ENCODE data around the gene PARP3. TPM values are rescaled to one million over a fixed set of nuclear protein-coding genes. Genes with fewer than 3 reads are reported as not detected.

Gene PARP3
- total RNA-seq, 1 experiment from 2014 or later: 25.5 TPM

DNA sequence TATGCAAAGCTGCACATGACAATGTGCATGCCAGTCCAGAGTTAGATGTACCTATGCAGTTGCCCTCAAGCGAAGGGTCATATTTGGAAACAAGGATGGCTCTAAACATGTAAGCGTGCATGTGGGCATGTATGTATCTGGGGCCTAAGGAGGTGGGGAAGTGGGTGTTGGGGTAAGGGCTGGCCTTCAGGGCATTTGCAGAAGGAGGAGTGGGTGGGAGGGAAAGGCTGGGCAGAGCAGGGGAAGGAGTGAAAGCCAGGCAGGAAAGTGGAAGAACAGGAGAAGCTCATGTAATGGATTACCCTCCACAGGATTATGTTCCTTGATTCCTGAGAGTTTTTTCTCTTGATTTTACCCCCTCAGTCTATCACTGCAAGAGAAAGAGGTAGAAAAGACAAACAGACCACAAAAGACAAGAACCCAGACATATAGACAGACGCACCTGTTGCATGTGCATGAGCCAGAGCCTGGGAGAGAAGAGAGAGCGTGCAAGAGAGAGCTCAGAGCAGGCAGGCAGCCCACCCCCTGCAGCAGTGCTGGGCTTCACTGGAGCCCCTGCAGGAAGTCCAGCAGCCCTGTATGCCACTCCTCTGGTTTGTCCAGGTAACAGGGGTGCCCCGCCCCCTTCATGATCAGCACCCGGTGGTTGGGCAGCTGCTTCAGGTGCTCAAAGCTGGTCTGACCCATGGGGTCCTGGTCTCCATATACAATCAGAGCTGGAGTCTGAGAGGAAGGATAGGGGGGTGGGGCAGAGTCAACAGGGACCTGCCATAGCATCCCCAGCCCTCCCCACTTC lies 26.9 kb downstream of the PARP3 start:
- TF ChIP-seq, protein P1, sequence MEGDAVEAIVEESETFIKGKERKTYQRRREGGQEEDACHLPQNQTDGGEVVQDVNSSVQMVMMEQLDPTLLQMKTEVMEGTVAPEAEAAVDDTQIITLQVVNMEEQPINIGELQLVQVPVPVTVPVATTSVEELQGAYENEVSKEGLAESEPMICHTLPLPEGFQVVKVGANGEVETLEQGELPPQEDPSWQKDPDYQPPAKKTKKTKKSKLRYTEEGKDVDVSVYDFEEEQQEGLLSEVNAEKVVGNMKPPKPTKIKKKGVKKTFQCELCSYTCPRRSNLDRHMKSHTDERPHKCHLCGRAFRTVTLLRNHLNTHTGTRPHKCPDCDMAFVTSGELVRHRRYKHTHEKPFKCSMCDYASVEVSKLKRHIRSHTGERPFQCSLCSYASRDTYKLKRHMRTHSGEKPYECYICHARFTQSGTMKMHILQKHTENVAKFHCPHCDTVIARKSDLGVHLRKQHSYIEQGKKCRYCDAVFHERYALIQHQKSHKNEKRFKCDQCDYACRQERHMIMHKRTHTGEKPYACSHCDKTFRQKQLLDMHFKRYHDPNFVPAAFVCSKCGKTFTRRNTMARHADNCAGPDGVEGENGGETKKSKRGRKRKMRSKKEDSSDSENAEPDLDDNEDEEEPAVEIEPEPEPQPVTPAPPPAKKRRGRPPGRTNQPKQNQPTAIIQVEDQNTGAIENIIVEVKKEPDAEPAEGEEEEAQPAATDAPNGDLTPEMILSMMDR (IDR thresholded peaks at IDR 0.05; ENCODE audit: unreplicated experiment): no peak
- POLR2A ChIA-PET: interaction anchor here (1.0 to 6.5 kb wide), 4 partner anchors 14 to 93 kb away, joined by 3 to 127 read pairs (median 22); partner anchors contain the start of genes ACY1, PARP3 and RRP9
- Mint-ChIP-seq H3K9me3 (ENCODE audit: unreplicated experiment) (no peaks in the 10 kb centered on the region), H3K4me3 (ENCODE audit: unreplicated experiment) (no peak overlapping the region), H3K4me1 (ENCODE audit: insufficient read depth, unreplicated experiment) (peaks cover 16% of the 10 kb centered on the region), H3K27me3 (ENCODE audit: insufficient read depth, unreplicated experiment) (no peaks in the 10 kb centered on the region), H3K27ac (ENCODE audit: low read depth, unreplicated experiment) (no peak overlapping the region), H3K36me3 (ENCODE audit: insufficient read depth, unreplicated experiment) (peaks cover 13% of the 10 kb centered on the region)
- BruUV-seq (replicated peaks): TSS peak; percentile 24
- no peak for DNase-seq (ENCODE audit: unreplicated experiment)
- intact Hi-C loops (cut with micrococcal nuclease): no loop called here
- CTCF ChIA-PET: interaction anchor here (0.7 to 3.0 kb wide), 5 partner anchors 14 to 289 kb away, joined by 3 to 22 read pairs (median 3); partner anchors contain the start of genes ACY1, PARP3 and RRP9

DNA sequence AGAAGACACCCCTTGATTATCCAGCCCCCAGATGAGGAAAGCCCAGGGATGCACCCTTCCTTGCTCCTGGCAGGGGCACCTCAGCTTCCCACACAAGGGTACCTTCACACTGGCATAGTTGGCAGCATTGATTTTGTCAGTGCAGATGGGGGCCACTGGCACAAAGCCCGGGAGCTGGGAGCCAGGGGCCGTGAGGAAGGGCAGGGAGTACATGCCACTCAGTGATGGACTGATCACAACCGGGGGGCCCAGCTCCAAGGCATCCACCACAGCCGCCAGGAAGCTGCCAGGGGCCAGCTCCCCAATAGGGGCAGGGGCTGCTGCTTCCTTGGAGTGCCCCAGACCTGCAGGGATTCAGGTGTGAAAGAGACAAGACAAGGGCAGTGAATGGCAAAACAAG lies 27.7 kb downstream of the PARP3 start:
- Mint-ChIP-seq H3K9me3 (ENCODE audit: unreplicated experiment) (no peaks in the 10 kb centered on the region), H3K27ac (ENCODE audit: low read depth, unreplicated experiment) (no peak overlapping the region), H3K27me3 (ENCODE audit: insufficient read depth, unreplicated experiment) (no peaks in the 10 kb centered on the region), H3K4me1 (ENCODE audit: insufficient read depth, unreplicated experiment) (peaks cover 19% of the 10 kb centered on the region), H3K4me3 (ENCODE audit: unreplicated experiment) (no peak overlapping the region), H3K36me3 (ENCODE audit: insufficient read depth, unreplicated experiment) (peaks cover 13% of the 10 kb centered on the region)
- ChIA-PET CTCF (interaction anchor here (0.7 to 3.0 kb wide), 5 partner anchors 25 to 290 kb away, joined by 3 to 22 read pairs (median 4); partner anchors contain the start of genes PARP3 and RRP9), POLR2A (interaction anchor here (1.0 to 6.5 kb wide), 3 partner anchors 13 to 92 kb away, joined by 3 to 127 read pairs (median 37); partner anchors contain the start of genes ACY1, PARP3 and RRP9)
- no peak for DNase-seq (ENCODE audit: unreplicated experiment)
- intact Hi-C loops (cut with micrococcal nuclease): no loop called here
- TF ChIP-seq, protein P1 (IDR thresholded peaks at IDR 0.05; ENCODE audit: unreplicated experiment): no peak
- BruUV-seq (replicated peaks): no TSS peak

DNA sequence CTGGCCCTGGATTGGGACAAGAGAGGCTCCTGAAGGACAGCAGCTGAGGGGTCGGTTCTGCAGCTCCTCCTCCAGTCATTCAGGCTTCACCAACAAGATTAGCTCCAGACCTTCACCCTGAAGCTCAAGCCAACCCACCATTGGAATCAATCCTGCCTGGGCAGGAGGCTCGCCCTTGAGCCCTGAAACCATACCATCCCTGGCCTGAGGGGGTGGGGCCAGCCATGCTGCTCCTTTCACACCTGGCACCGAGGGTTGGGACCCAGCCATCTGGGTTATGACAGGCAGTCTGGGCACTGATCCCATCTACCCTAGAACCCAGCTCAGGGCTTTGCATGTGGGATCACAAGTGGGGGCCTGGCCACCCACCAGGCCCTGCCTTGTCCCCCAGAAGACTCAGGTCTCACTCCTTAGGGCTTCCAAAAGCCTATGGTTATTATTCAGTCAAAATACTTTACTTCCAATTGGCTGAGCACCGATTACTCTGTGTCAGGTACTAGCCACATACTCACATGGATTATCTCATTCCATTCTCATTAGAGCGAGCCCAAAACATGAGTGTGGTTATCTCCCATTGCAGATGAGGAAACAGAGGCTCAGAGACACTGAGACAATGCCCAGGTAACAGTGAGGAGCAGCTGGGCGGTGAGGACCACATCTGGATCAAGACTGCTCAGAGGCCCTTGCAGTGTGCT lies 28.6 kb downstream of the PARP3 start:
- H3K27me3 Mint-ChIP-seq (ENCODE audit: insufficient read depth, unreplicated experiment): no peaks in the 10 kb centered on the region
- H3K4me1 Mint-ChIP-seq (ENCODE audit: insufficient read depth, unreplicated experiment): peaks cover 18% of the 10 kb centered on the region
- H3K36me3 Mint-ChIP-seq (ENCODE audit: insufficient read depth, unreplicated experiment): peaks cover 13% of the 10 kb centered on the region
- CTCF ChIA-PET: interaction anchor here (0.6 to 3.0 kb wide), 4 partner anchors 26 to 164 kb away, joined by 3 to 22 read pairs (median 4); partner anchors contain the start of genes PARP3 and RRP9
- H3K4me3 Mint-ChIP-seq (ENCODE audit: unreplicated experiment): no peak overlapping the region
- TF ChIP-seq, protein P1 (IDR thresholded peaks at IDR 0.05; ENCODE audit: unreplicated experiment): no peak
- H3K27ac Mint-ChIP-seq (ENCODE audit: low read depth, unreplicated experiment): no peak overlapping the region
- H3K9me3 Mint-ChIP-seq (ENCODE audit: unreplicated experiment): no peaks in the 10 kb centered on the region
- POLR2A ChIA-PET: interaction anchor here (0.6 to 6.5 kb wide), 4 partner anchors 12 to 861 kb away, joined by 3 to 127 read pairs (median 20); partner anchors contain the start of genes ACY1, PARP3 and RRP9
- intact Hi-C loops (cut with micrococcal nuclease): no loop called here
- no TSS peak for BruUV-seq (replicated peaks)
- DNase-seq (ENCODE audit: unreplicated experiment): no peak

DNA sequence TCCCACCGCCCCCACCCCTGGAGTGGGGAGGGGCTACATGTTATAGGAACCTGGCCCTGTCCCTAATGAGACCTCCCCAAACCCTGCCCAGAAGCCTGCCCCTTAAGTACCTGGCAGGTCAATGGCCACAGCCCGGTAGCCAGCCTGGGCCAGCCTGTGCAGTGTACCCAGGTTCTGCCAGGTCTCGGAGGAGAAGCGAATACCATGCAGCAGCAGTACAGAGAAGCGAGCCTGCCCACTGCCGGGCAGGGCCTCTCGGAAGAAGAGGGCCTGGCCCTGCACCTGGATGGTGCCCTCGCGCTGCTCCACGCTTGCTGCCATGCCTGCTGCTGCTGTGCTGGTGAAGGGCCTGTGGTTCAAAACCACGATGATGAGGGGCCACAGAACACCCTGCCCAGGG lies 29.2 kb downstream of the PARP3 start:
- ChIA-PET POLR2A (interaction anchor here (0.6 to 6.5 kb wide), 4 partner anchors 12 to 860 kb away, joined by 3 to 127 read pairs (median 20); partner anchors contain the start of genes ACY1, PARP3 and RRP9), CTCF (interaction anchor here (3.0 kb wide), 1 partner anchor 29 kb away, joined by 22 read pairs; the partner anchor contains the start of genes PARP3 and RRP9)
- Mint-ChIP-seq H3K27ac (ENCODE audit: low read depth, unreplicated experiment) (no peak overlapping the region), H3K4me3 (ENCODE audit: unreplicated experiment) (no peak overlapping the region), H3K27me3 (ENCODE audit: insufficient read depth, unreplicated experiment) (no peaks in the 10 kb centered on the region), H3K4me1 (ENCODE audit: insufficient read depth, unreplicated experiment) (peaks cover 16% of the 10 kb centered on the region), H3K36me3 (ENCODE audit: insufficient read depth, unreplicated experiment) (peaks cover 13% of the 10 kb centered on the region), H3K9me3 (ENCODE audit: unreplicated experiment) (no peaks in the 10 kb centered on the region)
- no TSS peak for BruUV-seq (replicated peaks)
- DNase-seq (ENCODE audit: unreplicated experiment): no peak
- intact Hi-C loops (cut with micrococcal nuclease): no loop called here
- TF ChIP-seq, protein P1 (IDR thresholded peaks at IDR 0.05; ENCODE audit: unreplicated experiment): no peak
